Measurements from ENCODE around the gene RGMB.
"Not testable (repeated sequence)": the region's sequence is repeated elsewhere in the genome, so short reads cannot be mapped to it uniquely, and the experiment has no call there.

RGMB gene

GRCh38 chr5:98773464-98774191, at the start of gene RGMB:
Gene RGMB (plus strand): TSS chr5:98773663. CDS start chr5:98774071, 408 bp downstream.
- TF ChIP-seq CTCF (IDR thresholded peaks at IDR 0.05; ENCODE audit: low read depth, low read length): no peak
- DNase-seq (ENCODE audit: extremely low read depth, low read depth): peak; percentile 99

GRCh38 chr5:98726258-98726657, 47.2 kb upstream of the RGMB start:
- no peak for DNase-seq (ENCODE audit: extremely low read depth, low read depth)
- TF ChIP-seq CTCF (IDR thresholded peaks at IDR 0.05; ENCODE audit: low read depth, low read length): no peak

- no peak for TF ChIP-seq CTCF (IDR thresholded peaks at IDR 0.05; ENCODE audit: low read depth, low read length)
- DNase-seq (ENCODE audit: extremely low read depth, low read depth): no peak
Observed at GRCh38 chr5:98727686-98728085, 45.8 kb upstream of the RGMB start.

GRCh38 chr5:98734646-98735045, 38.8 kb upstream of the RGMB start:
- TF ChIP-seq CTCF (IDR thresholded peaks at IDR 0.05; ENCODE audit: low read depth, low read length): no peak
- DNase-seq (ENCODE audit: extremely low read depth, low read depth): no peak

GRCh38 chr5:98735806-98736507, 37.5 kb upstream of the RGMB start:
- DNase-seq (ENCODE audit: extremely low read depth, low read depth): peak; percentile 24

GRCh38 chr5:98736753-98737152, 36.7 kb upstream of the RGMB start:
- DNase-seq (ENCODE audit: extremely low read depth, low read depth): no peak
- no peak for TF ChIP-seq CTCF (IDR thresholded peaks at IDR 0.05; ENCODE audit: low read depth, low read length)

More at GRCh38 chr5:98735806-98736507, 37.5 kb upstream of the RGMB start:
- TF ChIP-seq CTCF (IDR thresholded peaks at IDR 0.05; ENCODE audit: low read depth, low read length): no peak

- DNase-seq (ENCODE audit: extremely low read depth, low read depth): not testable (repeated sequence)
Observed at GRCh38 chr5:98737441-98737840, 36.0 kb upstream of the RGMB start.

- not testable (repeated sequence) for DNase-seq (ENCODE audit: extremely low read depth, low read depth)
Observed at GRCh38 chr5:98738481-98739149, 34.8 kb upstream of the RGMB start.
